ENCODE data around the gene PLCB1. TPM values are rescaled to one million over a fixed set of nuclear protein-coding genes. Genes with fewer than 3 reads are reported as not detected.

PLCB1 gene
- total RNA-seq, 2 experiments from 2014 or later, result 3.1 to 3.6 TPM

GRCh38 chr20:8394308-8394945 lies 262.4 kb downstream of the PLCB1 start:
- H3K9me3 Mint-ChIP-seq, result no peaks in the 10 kb centered on the region
- no peak for TF ChIP-seq CTCF (IDR thresholded peaks at IDR 0.05)
- POLR2A ChIA-PET, result no interaction called here
- H3K27me3 Mint-ChIP-seq, result no peaks in the 10 kb centered on the region
- intact Hi-C loops (cut with micrococcal nuclease), result loop anchor here (10.0 kb wide), 1 partner anchor 320 kb away; no protein-coding TSS in a partner anchor
- peak overlapping the region; percentile 9 for H3K27ac Mint-ChIP-seq
- CTCF ChIA-PET, result no interaction called here
- H3K4me1 Mint-ChIP-seq (ENCODE audit: low read depth), result peaks cover 7% of the 10 kb centered on the region
- no peak overlapping the region for H3K4me3 Mint-ChIP-seq
- no peaks in the 10 kb centered on the region for H3K36me3 Mint-ChIP-seq (ENCODE audit: low read depth)
- peak; percentile 23 for DNase-seq
- ATAC-seq, result peak; percentile 69

DNA sequence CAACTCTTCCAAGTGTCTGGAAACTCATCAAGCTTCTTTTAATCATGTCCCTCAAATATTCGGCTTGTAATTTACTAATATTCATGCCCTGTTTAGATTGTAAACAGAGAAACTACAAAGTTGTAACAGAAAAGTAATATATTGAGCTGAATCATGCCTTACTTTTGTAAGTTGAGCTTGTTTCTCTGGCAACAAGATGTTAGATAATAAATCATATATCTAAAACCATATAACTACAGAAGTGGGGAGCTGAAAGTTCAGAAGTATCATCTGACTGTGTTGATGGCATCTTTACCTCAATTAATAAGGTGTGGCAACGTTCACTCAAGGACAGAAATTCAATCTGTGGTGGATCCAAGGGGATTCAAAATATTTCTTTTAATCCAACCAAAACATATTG lies 263.9 kb downstream of the PLCB1 start:
- H3K27me3 Mint-ChIP-seq, result no peaks in the 10 kb centered on the region
- H3K36me3 Mint-ChIP-seq (ENCODE audit: low read depth), result no peaks in the 10 kb centered on the region
- ChIA-PET CTCF (interaction anchor here (1.8 kb wide), 1 partner anchor 327 kb away, joined by 9 read pairs; no protein-coding TSS in a partner anchor), POLR2A (interaction anchor here (0.7 kb wide), 1 partner anchor 261 kb away, joined by 3 read pairs; no protein-coding TSS in a partner anchor)
- TF ChIP-seq CTCF (IDR thresholded peaks at IDR 0.05), result no peak
- ATAC-seq (no peak), DNase-seq (no peak)
- H3K9me3 Mint-ChIP-seq, result no peaks in the 10 kb centered on the region
- intact Hi-C loops (cut with micrococcal nuclease), result loop anchor here (10.0 kb wide), 1 partner anchor 319 kb away; no protein-coding TSS in a partner anchor
- H3K4me3 Mint-ChIP-seq, result no peak overlapping the region
- H3K27ac Mint-ChIP-seq, result no peak overlapping the region
- peaks cover 16% of the 10 kb centered on the region for H3K4me1 Mint-ChIP-seq (ENCODE audit: low read depth)

- Mint-ChIP-seq H3K27ac (no peak overlapping the region), H3K27me3 (no peaks in the 10 kb centered on the region), H3K4me3 (no peak overlapping the region), H3K36me3 (ENCODE audit: low read depth) (no peaks in the 10 kb centered on the region), H3K9me3 (no peaks in the 10 kb centered on the region), H3K4me1 (ENCODE audit: low read depth) (peaks cover 16% of the 10 kb centered on the region)
- ATAC-seq (no peak), DNase-seq (no peak)
- TF ChIP-seq CTCF (IDR thresholded peaks at IDR 0.05), result no peak
- intact Hi-C loops (cut with micrococcal nuclease), result loop anchor here (10.0 kb wide), 1 partner anchor 316 kb away; no protein-coding TSS in a partner anchor
- POLR2A ChIA-PET, result no interaction called here
- CTCF ChIA-PET, result no interaction called here
Observed at GRCh38 chr20:8398263-8399051, 266.4 kb downstream of the PLCB1 start.

- Mint-ChIP-seq H3K4me1 (ENCODE audit: low read depth) (peaks cover 10% of the 10 kb centered on the region), H3K27me3 (no peaks in the 10 kb centered on the region), H3K27ac (no peak overlapping the region), H3K4me3 (no peak overlapping the region), H3K9me3 (no peaks in the 10 kb centered on the region), H3K36me3 (ENCODE audit: low read depth) (no peaks in the 10 kb centered on the region)
- POLR2A ChIA-PET, result no interaction called here
- DNase-seq (no peak), ATAC-seq (peak; percentile 79)
- intact Hi-C loops (cut with micrococcal nuclease), result loop anchor here (10.0 kb wide), 1 partner anchor 315 kb away; no protein-coding TSS in a partner anchor
- CTCF ChIA-PET, result interaction anchor here (2.4 kb wide), 1 partner anchor 322 kb away, joined by 16 read pairs; no protein-coding TSS in a partner anchor
- no peak for TF ChIP-seq CTCF (IDR thresholded peaks at IDR 0.05)
Observed at GRCh38 chr20:8399947-8400346, 267.9 kb downstream of the PLCB1 start.

DNA sequence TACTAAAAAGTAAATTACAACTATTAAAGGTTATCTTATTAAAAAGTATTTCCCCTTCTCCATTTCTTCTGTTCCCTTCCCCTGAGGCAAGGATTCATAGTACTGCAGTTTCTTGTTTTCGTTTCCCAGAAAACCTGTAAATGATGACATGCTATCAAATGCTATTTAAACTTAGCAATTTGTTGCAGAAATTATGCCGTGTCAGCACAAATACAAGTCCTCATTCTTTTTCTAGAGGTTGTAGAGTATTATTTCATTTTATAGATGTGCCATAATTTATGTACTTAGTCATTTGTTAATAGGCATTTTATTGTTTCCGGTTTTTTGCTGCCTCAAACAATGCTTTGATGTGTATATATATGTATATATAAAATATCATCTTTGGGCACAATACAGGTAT lies 268.4 kb downstream of the PLCB1 start:
- Mint-ChIP-seq H3K36me3 (ENCODE audit: low read depth) (no peaks in the 10 kb centered on the region), H3K27me3 (no peaks in the 10 kb centered on the region), H3K4me3 (no peak overlapping the region), H3K27ac (no peak overlapping the region), H3K4me1 (ENCODE audit: low read depth) (peaks cover 10% of the 10 kb centered on the region), H3K9me3 (no peaks in the 10 kb centered on the region)
- ATAC-seq, result no peak
- no peak for TF ChIP-seq CTCF (IDR thresholded peaks at IDR 0.05)
- DNase-seq, result no peak
- ChIA-PET POLR2A (no interaction called here), CTCF (interaction anchor here (2.3 to 2.4 kb wide), 2 partner anchors 11 to 322 kb away, joined by 16 read pairs; no protein-coding TSS in a partner anchor)
- intact Hi-C loops (cut with micrococcal nuclease), result no loop called here
